ENCODE results near the gene NUDT17.

Gene NUDT17

DNA sequence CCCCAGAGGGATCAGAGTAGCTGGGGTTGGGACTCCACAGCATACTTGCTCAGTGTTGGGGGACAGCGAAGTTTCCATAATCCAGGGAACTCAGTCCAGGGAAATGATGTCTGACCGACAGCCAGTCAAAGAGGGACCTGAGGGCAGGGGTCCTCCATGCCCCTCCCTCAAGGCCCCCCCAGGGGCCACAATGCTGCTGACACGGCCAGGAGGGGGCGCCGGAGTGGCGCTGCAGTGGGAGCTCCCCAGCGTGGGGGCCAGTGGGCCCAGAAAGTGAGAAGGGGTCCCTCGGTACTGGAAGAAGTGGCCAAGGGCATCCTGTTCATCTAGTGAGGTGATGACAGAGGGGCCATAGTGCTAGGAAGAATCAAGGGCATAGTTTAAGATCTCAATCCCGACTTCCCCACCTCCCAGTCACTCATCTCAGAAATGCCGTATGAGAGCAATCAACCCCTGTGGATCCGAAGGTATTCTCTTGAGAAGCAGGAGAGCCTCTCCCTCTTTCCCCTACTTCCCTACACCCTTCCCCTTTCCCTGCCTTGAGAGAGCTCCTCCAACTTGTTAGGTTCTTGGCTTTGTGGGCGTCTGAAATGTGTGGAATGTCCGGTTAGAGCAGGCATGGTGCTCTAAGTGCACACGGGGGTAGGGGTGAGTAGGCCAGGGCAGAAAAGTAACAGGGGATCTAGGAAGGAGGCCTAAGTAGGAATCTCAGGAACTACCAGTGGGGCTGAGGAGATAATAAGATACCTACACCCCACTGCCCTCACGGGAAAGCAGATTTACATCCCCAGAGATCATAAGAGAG is 4.1 kb downstream of the NUDT17 start:
- no peak for DNase-seq

DNA sequence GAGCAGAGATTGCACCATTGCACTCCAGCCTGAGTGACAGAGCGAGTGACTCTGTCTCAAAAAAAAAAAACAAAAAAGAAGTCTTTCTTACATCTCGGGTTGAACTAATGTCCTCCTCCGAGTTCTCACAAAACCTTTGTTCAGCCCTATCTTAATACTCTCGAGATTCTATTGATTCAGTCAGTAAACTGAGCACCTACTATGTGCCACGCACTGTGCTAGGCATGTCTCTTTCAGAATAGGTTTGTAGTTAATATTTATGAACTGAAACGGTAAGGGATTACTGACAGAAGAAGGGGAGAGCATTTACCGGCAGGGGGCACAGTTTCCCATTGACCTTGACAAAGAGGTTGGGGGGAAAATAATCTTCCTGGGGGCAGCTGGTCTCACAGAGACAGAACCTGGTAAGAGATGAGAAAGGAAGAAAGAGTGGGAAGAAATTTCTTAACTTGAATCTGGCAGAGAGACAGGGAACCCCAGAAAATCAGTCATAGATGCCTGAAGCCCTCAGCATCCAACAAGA is 10.1 kb downstream of the NUDT17 start:
- no peak for DNase-seq

DNA sequence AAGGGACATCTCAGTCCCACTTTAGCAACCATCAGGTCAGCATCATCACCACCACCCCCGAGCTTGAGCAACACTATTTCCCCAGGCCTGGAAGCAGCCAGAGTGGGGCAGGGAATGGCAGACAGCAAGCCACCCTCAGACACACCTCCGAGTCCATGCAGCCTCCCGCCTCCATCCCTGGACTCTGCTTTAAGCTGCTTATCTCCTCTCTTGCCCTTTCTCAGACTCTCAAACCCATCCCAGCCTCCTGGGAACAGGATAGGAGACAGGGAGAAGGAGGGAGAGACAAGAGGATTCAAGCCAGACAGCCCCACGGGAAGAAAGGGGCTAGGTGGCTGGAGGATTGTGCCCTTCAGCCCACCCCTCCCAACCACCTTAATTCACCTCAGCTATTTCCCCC is 11.7 kb downstream of the NUDT17 start:
- DNase-seq: no peak

DNA sequence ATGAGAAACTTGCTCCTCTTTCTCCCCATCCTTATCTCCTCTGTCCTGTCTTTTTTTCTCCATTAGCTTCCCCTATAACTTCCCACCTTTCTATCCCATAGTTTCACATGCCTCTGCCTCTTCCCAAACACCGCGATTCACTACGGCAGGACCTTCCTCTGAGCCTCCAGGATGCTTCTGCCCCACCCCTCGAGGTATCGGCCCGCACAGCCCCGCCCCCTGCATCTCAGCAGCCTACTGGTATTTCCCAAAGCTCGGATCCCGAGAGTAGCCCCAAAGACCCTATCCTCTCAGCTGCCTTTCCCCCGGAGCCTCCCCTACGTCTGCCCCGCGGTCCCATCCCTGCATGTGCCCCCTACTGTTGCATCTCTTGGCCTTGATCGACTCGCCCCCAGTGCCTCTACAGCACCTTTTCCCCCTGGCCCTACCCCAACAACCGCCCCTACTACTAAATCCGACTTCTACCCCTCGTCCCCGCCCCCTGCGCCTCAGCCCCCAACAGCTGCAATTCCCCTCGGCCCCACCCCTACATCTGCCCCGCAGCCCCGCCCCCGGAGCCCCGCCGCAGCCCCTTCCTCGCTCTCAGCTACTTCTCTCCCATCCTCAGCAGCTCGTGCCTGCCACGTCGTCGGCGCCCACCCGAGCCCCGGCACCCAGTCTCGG is 12.9 kb downstream of the NUDT17 start:
- peak; percentile 30 for DNase-seq

DNA sequence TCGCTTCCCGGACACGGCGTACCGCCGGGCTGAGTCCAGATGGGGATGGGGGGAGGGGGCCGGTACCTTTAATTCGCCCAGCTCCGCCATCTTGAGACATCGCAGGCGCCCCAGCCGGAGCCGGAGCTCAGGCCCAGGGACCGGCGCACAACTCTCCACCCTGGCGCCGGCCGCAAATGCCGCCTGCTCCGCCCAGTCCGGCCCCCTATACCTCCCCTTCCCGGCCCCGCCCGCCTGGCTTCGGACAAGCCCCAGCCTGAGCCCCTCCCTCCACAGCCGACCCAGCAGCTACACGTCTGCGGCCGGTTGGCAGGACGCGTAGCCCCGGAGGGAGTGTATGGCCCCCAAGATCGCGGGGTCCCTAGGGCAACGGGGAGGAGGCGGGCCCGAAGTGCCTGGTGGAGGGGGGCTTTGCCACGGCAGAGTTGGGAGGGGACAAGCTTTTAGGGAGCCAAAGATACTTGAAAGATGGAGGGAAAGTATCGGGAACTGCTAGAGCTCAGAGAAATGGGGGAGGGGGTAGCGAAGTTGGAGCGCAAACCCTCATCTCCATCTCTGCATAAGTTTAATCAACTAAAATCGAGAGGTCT is 13.6 kb downstream of the NUDT17 start, which contains the start of gene PIAS3:
Gene PIAS3 (minus strand): TSS at position 181 of the 590 bp plus-strand sequence. CDS start 91 bp downstream, at position 90.
- DNase-seq: peak; percentile 87

DNA sequence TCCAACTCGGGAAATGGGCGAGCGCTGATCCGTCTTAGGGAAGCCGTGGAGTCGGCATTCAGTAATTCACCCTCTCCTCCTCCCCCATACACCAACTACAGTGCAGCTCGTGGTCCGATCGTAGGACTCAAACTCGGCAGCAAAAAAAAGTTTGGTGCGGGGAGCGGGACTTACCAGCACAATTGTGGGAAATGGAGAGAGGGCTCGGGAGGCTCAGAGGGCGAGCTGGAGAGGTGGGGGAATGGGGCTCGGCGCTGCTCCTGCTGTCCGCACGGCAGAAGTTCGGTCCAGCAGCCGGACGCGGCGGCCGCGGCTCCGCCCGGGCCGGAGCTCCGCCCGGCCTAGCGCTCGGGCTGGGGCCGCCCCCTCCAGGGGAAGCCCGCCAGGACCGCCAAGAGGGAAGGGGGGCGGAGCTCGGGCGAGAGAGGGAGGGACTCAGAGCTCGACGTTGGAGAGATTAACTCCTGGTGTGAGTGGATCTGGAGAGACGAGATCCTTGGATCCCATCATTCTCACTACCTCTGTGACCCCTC is 14.1 kb downstream of the NUDT17 start:
- DNase-seq: peak; percentile 71

DNA sequence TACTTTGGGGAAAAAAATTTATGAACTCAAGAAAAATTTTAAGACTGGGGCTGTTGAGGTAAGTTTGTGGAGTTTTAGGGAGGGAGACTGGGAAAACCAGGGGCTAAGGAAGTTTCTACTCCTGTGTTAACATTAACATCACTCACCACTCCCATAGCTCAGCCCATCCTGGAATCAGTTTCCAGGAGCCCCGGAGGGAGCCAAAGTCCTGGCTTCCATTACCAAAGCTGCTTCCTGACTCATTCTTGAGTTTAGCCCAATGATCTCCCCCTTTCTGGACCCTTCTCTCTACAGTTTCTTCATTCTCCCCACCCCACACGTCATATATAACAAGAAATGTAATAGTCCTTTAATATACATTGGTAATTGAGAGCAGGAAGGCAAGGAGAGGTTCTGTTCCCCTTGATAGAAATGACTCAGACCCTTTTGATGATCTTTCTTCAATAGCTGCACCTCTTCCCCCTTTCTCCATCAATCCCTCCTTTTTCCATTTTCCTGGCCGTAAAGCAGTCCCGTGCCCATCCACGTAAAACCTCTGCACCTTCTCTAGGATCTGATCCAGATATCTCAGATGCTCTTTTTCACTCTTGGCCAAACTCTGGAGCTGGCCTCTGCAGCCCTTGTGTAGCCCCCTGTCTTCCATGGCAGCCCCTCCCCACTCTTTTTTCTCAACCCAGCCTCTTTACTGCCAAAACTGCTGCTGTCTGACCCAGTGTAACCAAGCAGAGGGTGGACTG is 18.0 kb downstream of the NUDT17 start:
- DNase-seq: no peak

DNA sequence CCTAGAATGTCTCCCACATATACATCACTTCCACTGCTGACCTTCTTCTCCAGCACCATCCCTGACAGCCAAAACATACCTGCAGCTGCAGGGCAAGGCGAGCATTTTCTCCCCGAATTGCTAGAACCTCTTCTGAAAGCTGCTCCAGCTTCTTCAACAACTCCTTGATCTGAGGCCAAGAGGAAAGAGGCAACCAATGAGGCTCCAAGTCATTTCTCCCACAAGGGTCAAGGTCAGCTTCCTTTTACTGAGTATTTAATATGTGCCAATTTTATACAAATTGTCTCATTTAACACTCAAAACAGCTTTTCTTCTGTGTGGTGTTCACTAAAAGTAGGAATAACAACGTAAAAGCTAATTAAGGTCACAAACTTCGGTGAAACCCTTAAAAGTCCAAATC is 22.8 kb downstream of the NUDT17 start:
- no peak for DNase-seq

DNA sequence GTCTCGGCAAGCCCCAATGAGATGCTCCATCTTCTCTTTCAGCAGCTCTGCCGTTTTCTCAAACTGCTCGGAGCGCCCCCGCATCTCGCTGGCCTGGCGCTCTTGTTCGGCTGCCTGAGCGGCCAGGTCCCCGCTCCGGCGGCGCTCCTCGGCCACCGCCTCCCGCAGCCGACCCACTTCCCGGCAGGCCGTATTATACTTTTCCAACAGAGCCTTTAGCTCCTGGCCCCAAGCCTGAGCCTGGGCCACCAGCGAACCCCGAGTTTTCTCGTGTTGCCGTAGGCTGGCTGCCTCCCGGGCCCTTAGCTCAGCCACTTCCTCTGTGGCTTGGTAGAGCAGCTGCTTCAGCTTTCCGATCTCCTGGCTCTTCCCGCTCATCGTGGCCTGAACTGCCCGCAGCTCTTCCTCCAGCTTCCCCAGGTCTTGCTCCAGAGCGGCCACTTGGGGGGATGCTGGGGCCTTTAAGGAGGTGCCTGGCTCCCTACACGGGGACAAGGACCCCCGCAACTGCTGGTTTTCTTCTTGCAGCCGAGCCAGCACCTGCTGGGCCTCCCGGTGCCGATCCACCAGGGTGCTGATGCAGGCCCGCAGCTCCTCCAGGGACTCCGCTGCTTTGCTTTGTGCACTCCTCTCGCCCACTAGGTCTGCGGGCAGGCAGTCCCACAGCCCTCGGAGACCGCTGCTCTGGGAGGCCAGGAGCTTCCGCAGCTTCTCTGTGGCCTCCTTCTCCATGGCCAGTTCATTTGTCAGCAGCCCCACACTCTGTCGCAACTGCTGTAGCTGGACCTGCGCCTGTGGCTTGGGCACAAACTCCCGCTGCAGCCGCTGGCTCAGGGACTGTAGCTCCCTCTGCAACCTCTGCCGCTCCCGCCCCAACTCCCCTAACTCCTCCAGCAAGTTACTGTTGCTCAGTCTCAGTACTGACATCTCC is 26.8 kb downstream of the NUDT17 start:
- peak; percentile 10 for DNase-seq

DNA sequence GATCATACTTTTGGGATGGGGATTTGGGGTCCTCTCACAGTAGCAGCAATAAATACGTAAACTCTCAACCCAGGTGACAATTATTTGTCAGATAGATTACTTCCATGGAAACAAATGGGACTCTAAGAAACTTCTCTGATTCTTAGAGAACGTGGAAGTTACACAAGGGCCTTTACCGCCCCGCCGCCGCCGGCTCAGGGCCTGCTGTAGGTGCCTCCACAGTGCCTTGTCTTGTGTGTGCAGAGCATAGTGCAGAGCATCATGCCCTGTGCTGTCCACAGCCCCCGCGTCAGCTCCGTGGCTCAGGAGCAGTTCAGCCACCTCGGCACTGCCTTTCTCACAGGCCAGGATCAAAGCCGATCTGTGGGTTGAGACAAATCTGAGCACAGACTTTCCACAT is 29.2 kb downstream of the NUDT17 start:
- DNase-seq: no peak

DNA sequence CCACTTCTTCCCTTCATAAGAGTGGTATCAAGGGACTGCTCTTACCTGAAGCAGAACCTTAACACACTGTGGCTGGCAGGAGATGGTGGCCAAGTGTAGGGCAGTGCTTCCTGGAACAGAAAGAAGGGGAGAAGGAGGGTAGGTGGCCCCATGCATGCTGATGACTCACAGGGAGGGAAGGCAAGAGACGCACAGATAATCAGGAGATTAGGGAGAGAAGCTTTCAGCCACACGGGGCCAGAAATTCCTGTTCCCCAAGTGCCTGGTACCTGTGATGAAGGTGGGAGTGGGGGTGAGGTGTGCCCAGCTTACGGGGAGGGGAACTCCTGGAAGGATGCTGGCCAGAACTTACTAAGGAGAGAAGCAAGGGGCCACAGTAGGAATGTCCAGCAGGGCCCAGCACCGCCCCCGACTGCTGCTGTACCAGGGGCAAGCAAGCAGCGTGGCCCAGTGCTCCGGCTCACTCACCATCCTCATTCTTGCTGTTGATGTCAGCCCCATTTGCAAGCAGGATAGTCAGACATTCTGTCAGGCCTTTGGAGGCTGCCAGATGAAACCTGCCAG is 32.6 kb downstream of the NUDT17 start:
- DNase-seq: no peak

DNA sequence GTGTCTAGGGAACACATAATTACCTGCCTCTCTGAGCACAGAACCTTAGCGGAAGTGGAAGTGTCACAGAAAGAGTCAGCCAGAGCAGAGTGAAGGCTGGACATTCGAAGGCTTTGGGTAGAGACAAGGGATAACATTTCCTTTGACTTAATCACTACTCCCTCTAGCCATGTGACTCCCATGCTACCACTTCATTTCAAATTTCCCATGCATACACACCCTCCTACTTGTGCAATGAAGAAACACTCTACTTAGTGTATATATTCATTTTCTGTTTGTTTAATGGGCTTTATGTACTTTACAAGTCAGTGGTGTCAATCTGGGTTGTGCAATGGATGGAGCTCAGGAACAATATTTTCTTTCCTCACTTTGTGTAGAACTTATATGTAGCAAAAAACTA is 33.3 kb downstream of the NUDT17 start:
- no peak for DNase-seq

DNA sequence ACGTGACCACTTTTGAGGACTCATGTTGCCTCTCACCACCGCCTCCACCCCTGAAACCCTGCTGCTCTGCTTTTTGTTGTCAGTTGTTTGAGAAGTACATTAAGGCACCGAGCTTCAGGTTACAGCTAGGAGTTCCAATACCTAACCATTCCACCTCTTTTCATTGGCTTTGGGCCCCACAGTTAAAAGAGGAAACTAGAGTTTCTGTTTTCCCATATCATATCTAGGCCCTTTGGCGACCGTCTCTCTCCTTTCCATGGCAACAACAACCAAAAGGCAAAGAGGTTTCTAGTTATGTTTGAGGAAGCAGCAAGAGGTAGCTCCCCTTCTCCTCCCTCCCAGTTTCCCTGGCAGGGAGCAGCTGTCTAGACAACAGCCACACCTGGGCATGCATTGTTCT is 34.3 kb downstream of the NUDT17 start:
- DNase-seq: no peak

DNA sequence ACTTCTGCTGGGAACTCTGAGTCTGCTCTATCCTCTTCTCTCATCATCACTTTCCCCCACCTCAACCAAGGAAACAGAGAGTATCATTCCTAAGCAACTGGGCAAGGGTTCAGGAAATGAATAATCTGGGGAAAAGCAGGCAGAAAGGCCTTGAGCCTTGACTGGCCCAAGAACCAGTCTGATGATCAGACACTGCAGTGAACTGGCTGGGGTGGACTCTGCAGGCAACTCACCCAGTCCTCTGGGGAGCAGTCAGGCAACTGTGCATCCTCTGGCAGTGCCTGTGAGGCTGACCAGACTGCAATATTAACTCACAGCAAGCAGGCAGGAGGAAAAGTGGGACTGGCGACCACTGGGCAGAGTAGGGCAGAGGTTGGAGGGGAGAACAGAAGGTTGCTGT is 39.2 kb downstream of the NUDT17 start:
- DNase-seq: no peak

DNA sequence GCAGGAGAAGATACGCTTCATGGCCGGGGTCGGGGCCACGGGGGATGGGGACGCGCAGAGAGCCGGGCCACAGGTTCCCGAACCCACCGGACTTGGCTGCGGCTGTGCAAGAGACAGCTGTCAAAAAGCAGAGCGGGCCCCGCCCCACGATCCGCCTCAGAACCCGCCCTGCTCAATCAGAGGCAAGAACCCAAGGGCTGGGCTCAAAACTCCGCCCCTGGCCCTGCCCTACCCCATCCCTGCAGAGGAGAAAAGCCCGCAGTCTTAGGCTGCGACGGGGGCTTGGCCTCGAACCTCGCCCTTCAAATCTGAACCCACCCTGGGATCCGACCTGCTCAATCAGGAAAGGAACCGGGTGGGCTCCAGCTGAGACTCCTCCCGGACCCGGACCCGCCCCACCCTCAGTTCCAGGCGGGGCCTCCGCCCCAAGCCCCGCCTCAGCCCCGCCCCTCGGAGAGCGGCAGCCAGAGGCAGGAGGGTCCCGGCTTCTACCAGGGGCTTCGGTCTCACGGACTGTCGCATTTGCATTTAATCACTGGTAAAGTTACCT is 40.4 kb downstream of the NUDT17 start, which contains the start of gene ANKRD35:
Gene ANKRD35 (minus strand): TSS at position 129 of the 550 bp plus-strand sequence. CDS start 108 bp downstream, at position 21.
- DNase-seq: peak; percentile 86

DNA sequence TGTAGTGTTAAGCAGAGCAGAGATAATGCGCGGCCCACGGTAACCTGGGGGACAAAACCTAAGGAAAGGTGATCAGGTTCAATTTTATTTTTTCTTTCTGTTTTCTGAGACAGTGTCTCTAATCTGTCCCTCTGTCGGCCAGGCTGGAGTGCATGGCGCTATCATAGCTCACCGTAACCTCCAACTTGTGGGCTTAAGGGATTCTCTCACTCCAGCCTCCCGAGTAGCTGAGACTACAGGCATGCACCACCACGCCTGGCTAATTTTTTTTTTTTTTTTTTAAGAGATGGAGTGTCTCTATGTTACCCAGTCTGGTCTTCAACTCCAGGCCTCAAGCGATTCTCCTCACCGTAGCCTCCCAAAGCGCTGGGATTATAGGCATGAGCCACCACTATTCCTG is 41.0 kb downstream of the NUDT17 start:
- DNase-seq: no peak

DNA sequence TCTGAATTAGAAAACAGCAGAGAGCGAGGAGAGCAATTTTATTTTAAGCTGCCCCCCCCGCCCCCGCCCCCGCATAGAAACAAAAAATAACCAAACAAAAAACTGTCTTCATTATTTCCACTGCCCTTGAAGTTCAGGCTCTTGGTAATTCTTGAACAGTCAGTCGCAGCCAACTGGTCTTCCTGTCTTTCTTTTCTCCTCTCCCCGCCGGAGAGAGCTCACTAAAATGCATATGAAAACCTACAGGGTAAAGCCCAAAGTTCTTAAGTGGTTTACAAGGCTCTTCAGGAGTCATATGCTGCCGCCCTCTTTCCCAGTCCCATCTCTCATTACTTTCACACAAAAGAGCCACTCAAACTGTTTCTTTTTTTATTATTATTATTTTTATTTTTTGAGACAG is 41.4 kb downstream of the NUDT17 start:
- no peak for DNase-seq

DNA sequence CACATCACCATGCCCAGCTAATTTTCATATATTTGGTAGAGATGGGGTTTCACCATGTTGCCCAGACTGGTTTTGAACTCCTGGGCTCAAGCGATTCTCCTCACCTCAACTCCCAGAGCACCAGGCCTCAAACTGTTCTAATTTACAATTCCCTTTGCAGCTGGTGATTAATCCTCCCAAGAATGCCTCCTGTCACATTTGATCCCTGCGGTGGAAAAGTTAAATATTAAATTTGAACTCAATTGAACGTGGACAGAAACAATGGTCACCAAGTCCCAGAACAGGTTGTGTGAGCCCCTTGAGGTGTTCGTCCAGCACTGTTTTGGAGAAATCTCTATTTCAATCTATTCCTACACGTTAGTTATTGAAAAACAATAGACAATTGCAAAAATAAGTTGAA is 42.2 kb downstream of the NUDT17 start:
- DNase-seq: no peak

DNA sequence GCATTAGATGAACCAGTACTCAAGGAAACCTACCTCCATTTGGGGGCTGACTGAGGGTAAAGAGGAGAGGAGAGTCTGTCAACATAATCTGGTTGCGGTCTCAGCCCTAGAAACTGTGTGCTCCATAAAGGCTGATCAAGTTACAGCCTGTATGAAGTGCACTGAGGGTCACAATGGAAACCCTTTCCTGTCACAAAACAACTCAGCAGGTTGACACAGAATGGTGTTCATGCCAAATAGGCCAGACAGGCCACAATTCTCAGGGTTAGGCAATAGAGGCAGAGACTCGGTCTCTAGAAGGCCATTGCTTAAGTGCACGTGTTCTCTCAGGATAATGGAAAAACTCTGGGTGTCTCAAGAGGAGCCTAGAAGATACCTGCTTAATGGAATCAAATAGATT is 44.3 kb downstream of the NUDT17 start:
- no peak for DNase-seq

DNA sequence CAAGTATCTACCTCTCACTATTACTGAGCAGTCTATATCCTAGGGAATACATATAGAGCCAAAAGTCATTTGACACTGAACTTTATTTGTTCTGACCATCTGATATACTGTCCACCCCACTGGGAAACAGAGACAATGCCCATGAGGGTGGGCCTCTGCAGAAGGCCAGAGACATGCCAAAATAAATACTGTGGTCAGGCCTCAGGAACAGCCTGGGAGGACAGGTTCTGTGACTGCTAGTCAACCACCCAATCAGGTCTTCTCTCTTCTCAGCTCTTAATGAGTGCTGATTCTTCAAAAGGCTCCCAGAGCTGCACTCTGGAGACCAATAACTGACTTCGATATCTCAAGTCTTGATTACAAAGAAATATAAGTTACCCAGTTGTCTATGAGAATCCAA is 45.7 kb downstream of the NUDT17 start:
- DNase-seq: no peak
